WTC11 (cell line): ENCODE results near the gene CEACAM18. TPM values are rescaled to one million over a fixed set of nuclear protein-coding genes. Genes with fewer than 3 reads are reported as not detected.

Experiments
- ATAC-seq: fragments of 200-7000 bp; cut with Tn5 transposase; 2 replicates; pipeline ENCODE4 v1.10.0; 2021; ENCODE audit warnings: mild to moderate bottlenecking, moderate library complexity
- CTCF ChIA-PET: fragments of 300-600 bp; sonication (Branson Sonifier 250); formaldehyde crosslinking; loops from one replicate; lab custom pipeline; 2021; ENCODE audit warnings: antibody characterized with exemption; lab: Charles Lee
- POLR2A ChIA-PET: fragments of 350-600 bp; sonication (Branson Sonifier 250); formaldehyde crosslinking; loops from one replicate; lab custom pipeline; 2021; ENCODE audit warnings: antibody characterized with exemption; lab: Charles Lee
- DNase-seq: peaks from one replicate; pipeline ENCODE4 v3.0.0; 2021; ENCODE audit warnings: low spot score
- H3K27ac Mint-ChIP-seq: 2 replicates; pipeline ENCODE4 v1.8.0; 2021; ENCODE audit warnings: mixed read lengths
- H3K27me3 Mint-ChIP-seq: 2 replicates; pipeline ENCODE4 v1.8.0; 2021; ENCODE audit warnings: low read depth, mild to moderate bottlenecking, moderate library complexity, mixed read lengths
- H3K36me3 Mint-ChIP-seq: 2 replicates; pipeline ENCODE4 v1.8.0; 2021; ENCODE audit warnings: mixed read lengths
- H3K4me1 Mint-ChIP-seq: 2 replicates; pipeline ENCODE4 v1.8.0; 2022; ENCODE audit warnings: mixed read lengths
- H3K4me3 Mint-ChIP-seq: 2 replicates; pipeline ENCODE4 v1.8.0; 2021; ENCODE audit warnings: mild to moderate bottlenecking, moderate library complexity, mixed read lengths
- H3K9me3 Mint-ChIP-seq: 2 replicates; pipeline ENCODE4 v1.8.0; 2021; ENCODE audit warnings: mixed read lengths
- ATF1 ChIP-seq: sonication (generic); formaldehyde crosslinking; IDR thresholded peaks from 2 replicates; pipeline ENCODE4 v1.8.1; 2023; ENCODE audit warnings: mild to moderate bottlenecking, moderate library complexity, missing genetic modification reagents
- ATF2 ChIP-seq: sonication (generic); formaldehyde crosslinking; IDR thresholded peaks from 2 replicates; pipeline ENCODE4 v1.8.1; 2022; ENCODE audit warnings: low read depth, missing genetic modification reagents, borderline replicate concordance
- CDX4 ChIP-seq: fragments of 250-450 bp; sonication (Bioruptor Pico); IDR thresholded peaks from 2 replicates; pipeline ENCODE4 v1.9.0; 2021; ENCODE audit warnings: moderate library complexity, mild to moderate bottlenecking, inconsistent platforms, borderline replicate concordance
- E2F4 ChIP-seq: sonication (generic); formaldehyde crosslinking; IDR thresholded peaks from 2 replicates; pipeline ENCODE4 v1.8.1; 2022; ENCODE audit warnings: low read depth, mild to moderate bottlenecking, moderate library complexity, missing genetic modification reagents, borderline replicate concordance
- ERG ChIP-seq: fragments of 250-450 bp; sonication (Bioruptor Pico); IDR thresholded peaks from 2 replicates; pipeline ENCODE4 v1.8.0; 2021; ENCODE audit warnings: mild to moderate bottlenecking
- FOXJ3 ChIP-seq: sonication (generic); formaldehyde crosslinking; IDR thresholded peaks from 2 replicates; pipeline ENCODE4 v1.9.0; 2021; ENCODE audit warnings: missing genetic modification reagents, mild to moderate bottlenecking, borderline replicate concordance
- HMGA2 ChIP-seq: fragments of 250-450 bp; sonication (Bioruptor Pico); IDR thresholded peaks from 2 replicates; pipeline ENCODE4 v1.4.0; 2021; ENCODE audit warnings: mild to moderate bottlenecking, moderate library complexity
- KAT7 ChIP-seq: sonication (generic); formaldehyde crosslinking; IDR thresholded peaks from 2 replicates; pipeline ENCODE4 v1.8.1; 2023; ENCODE audit warnings: missing genetic modification reagents, mild to moderate bottlenecking, borderline replicate concordance
- NFATC4 ChIP-seq: fragments of 250-450 bp; sonication (Bioruptor Pico); IDR thresholded peaks from 2 replicates; pipeline ENCODE4 v1.9.0; 2021; ENCODE audit warnings: mild to moderate bottlenecking
- SMAD4 ChIP-seq: sonication (generic); formaldehyde crosslinking; IDR thresholded peaks from 2 replicates; pipeline ENCODE4 v1.8.0; 2022; ENCODE audit warnings: mild to moderate bottlenecking, missing genetic modification reagents
- TCF7 ChIP-seq: sonication (generic); formaldehyde crosslinking; IDR thresholded peaks from 2 replicates; pipeline ENCODE4 v1.8.0; 2022; ENCODE audit warnings: mild to moderate bottlenecking, low read depth, missing genetic modification reagents, moderate library complexity
- USF1 ChIP-seq: sonication (generic); formaldehyde crosslinking; IDR thresholded peaks from 2 replicates; pipeline ENCODE4 v1.8.0; 2022; ENCODE audit warnings: mild to moderate bottlenecking, missing genetic modification reagents
- ZBTB43 ChIP-seq: sonication (generic); formaldehyde crosslinking; IDR thresholded peaks from 2 replicates; pipeline ENCODE4 v1.8.1; 2023; ENCODE audit warnings: mild to moderate bottlenecking, missing genetic modification reagents
- ZNF396 ChIP-seq: fragments of 250-450 bp; sonication (Bioruptor Pico); IDR thresholded peaks from 2 replicates; pipeline ENCODE4 v1.8.0; 2021; ENCODE audit warnings: mild to moderate bottlenecking, moderate library complexity, borderline replicate concordance
- total RNA-seq: library from RNA; stranded (reverse); gene quantifications from 3 replicates; pipeline ENCODE4 v1.2.3, GENCODE V29; 2021

The CEACAM18 gene
- total RNA-seq, 1 experiment from 2014 or later, result not detected

GRCh38 chr19:51521781-51522180 lies 43.4 kb downstream of the CEACAM18 start:
- H3K4me3 Mint-ChIP-seq, result no peak overlapping the region
- ChIA-PET CTCF (interaction anchor here (0.9 to 1.1 kb wide), 2 partner anchors 86 to 135 kb away, joined by 3 to 4 read pairs; no protein-coding TSS in a partner anchor), POLR2A (no interaction called here)
- ATAC-seq (no peak), DNase-seq (no peak)
- H3K36me3 Mint-ChIP-seq, result no peaks in the 10 kb centered on the region
- peaks cover 25% of the 10 kb centered on the region for H3K9me3 Mint-ChIP-seq
- H3K27ac Mint-ChIP-seq, result no peak overlapping the region
- peaks cover 31% of the 10 kb centered on the region for H3K27me3 Mint-ChIP-seq
- no peak for TF ChIP-seq ATF2 (CRISPR knock-in tag)
- TF ChIP-seq ZBTB43 (CRISPR knock-in tag), result no peak
- TF ChIP-seq NFATC4 (CRISPR knock-in tag), result no peak
- TF ChIP-seq TCF7 (CRISPR knock-in tag), result no peak
- no peaks in the 10 kb centered on the region for H3K4me1 Mint-ChIP-seq

GRCh38 chr19:51524666-51525264 lies 46.4 kb downstream of the CEACAM18 start:
- Mint-ChIP-seq H3K4me1 (no peaks in the 10 kb centered on the region), H3K9me3 (peaks cover 12% of the 10 kb centered on the region), H3K36me3 (no peaks in the 10 kb centered on the region), H3K27me3 (peaks cover 33% of the 10 kb centered on the region), H3K4me3 (no peak overlapping the region), H3K27ac (no peak overlapping the region)
- no peak for TF ChIP-seq USF1 (CRISPR knock-in tag)
- no peak for TF ChIP-seq ATF1
- TF ChIP-seq E2F4 (CRISPR knock-in tag), result no peak
- no peak for TF ChIP-seq HMGA2 (CRISPR knock-in tag)
- no peak for TF ChIP-seq ERG (CRISPR knock-in tag)
- TF ChIP-seq ZNF396 (CRISPR knock-in tag), result no peak
- TF ChIP-seq FOXJ3, result no peak
- TF ChIP-seq KAT7 (CRISPR knock-in tag), result no peak
- TF ChIP-seq SMAD4 (CRISPR knock-in tag), result no peak
- ChIA-PET POLR2A (no interaction called here), CTCF (interaction anchor here (1.0 to 1.5 kb wide), 4 partner anchors 51 to 136 kb away, joined by 3 to 4 read pairs (median 4); no protein-coding TSS in a partner anchor)
- no peak for DNase-seq
- ATAC-seq, result no peak

GRCh38 chr19:51525651-51526050 lies 47.3 kb downstream of the CEACAM18 start:
- DNase-seq, result no peak
- H3K9me3 Mint-ChIP-seq, result peaks cover 12% of the 10 kb centered on the region
- no peak for ATAC-seq
- no peaks in the 10 kb centered on the region for H3K4me1 Mint-ChIP-seq
- no peak overlapping the region for H3K27ac Mint-ChIP-seq
- POLR2A ChIA-PET, result no interaction called here
- no peak overlapping the region for H3K4me3 Mint-ChIP-seq
- CTCF ChIA-PET, result interaction anchor here (0.9 to 1.7 kb wide), 5 partner anchors 10 to 135 kb away, joined by 3 to 4 read pairs (median 3); no protein-coding TSS in a partner anchor
- no peak for TF ChIP-seq CDX4
- no peaks in the 10 kb centered on the region for H3K36me3 Mint-ChIP-seq
- peaks cover 37% of the 10 kb centered on the region for H3K27me3 Mint-ChIP-seq
